ENCODE measurements around the gene TRAPPC2. TPM values are rescaled to one million over a fixed set of nuclear protein-coding genes. Genes with fewer than 3 reads are reported as not detected.

TRAPPC2 gene
- total RNA-seq, 1 donor from 2014 or later = 21.5 TPM

DNA sequence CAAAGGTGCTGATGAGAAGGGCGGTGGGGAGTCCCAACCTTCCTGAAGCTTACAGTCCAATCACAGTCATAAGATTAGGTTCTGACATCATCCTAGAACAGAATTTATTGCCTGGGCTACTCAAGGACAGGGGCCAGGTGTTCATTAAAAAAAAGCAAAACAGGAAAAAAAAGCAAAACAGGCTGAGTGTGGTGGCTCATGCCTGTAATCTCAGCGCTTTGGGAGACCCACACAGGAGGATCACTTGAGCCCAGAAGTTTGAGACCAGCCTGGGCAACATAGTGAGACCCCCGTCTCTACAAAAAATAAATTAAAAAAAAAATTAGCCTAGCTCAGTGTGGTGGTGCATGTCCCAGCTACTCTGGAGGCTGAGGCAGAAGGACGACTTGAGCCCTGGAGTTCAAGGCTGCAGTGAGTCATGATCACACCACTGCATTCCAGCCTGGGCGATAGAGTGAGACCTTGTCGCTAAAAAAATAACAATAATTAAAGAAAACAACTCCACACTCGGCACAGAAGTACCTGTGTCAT, 42.5 kb downstream of the TRAPPC2 start:
- H3K27ac Mint-ChIP-seq = peak overlapping the region; percentile 86
- H3K9me3 Mint-ChIP-seq = no peaks in the 10 kb centered on the region

GRCh38 chrX:13690836-13691235, 43.6 kb downstream of the TRAPPC2 start:
- H3K27ac Mint-ChIP-seq = peak overlapping the region; percentile 77
- no peak for DNase-seq (ENCODE audit: extremely low spot score, unreplicated experiment)
- peak overlapping the region; percentile 86 for H3K4me3 Mint-ChIP-seq
- peaks cover 5% of the 10 kb centered on the region for H3K36me3 Mint-ChIP-seq
- no peaks in the 10 kb centered on the region for H3K9me3 Mint-ChIP-seq
- no peak for TF ChIP-seq CTCF (conservative IDR thresholded peaks at IDR 0.05)
- H3K27me3 Mint-ChIP-seq = no peaks in the 10 kb centered on the region
- peaks cover 22% of the 10 kb centered on the region for H3K4me1 Mint-ChIP-seq (ENCODE audit: unreplicated experiment)

More for the DNA sequence above, 42.5 kb downstream of the TRAPPC2 start:
- no peak for DNase-seq (ENCODE audit: extremely low spot score, unreplicated experiment)
- no peak for TF ChIP-seq CTCF (conservative IDR thresholded peaks at IDR 0.05)
- no peaks in the 10 kb centered on the region for H3K27me3 Mint-ChIP-seq
- peaks cover 25% of the 10 kb centered on the region for H3K4me1 Mint-ChIP-seq (ENCODE audit: unreplicated experiment)
- H3K4me3 Mint-ChIP-seq = peak overlapping the region; percentile 23
- peaks cover 5% of the 10 kb centered on the region for H3K36me3 Mint-ChIP-seq

GRCh38 chrX:13689741-13690211, 44.6 kb downstream of the TRAPPC2 start:
- peaks cover 22% of the 10 kb centered on the region for H3K4me1 Mint-ChIP-seq (ENCODE audit: unreplicated experiment)
- no peaks in the 10 kb centered on the region for H3K36me3 Mint-ChIP-seq
- no peak for DNase-seq (ENCODE audit: extremely low spot score, unreplicated experiment)
- no peak for TF ChIP-seq CTCF (conservative IDR thresholded peaks at IDR 0.05)
- peak overlapping the region; percentile 86 for H3K4me3 Mint-ChIP-seq
- H3K9me3 Mint-ChIP-seq = no peaks in the 10 kb centered on the region
- H3K27ac Mint-ChIP-seq = peak overlapping the region; percentile 77
- no peaks in the 10 kb centered on the region for H3K27me3 Mint-ChIP-seq

DNA sequence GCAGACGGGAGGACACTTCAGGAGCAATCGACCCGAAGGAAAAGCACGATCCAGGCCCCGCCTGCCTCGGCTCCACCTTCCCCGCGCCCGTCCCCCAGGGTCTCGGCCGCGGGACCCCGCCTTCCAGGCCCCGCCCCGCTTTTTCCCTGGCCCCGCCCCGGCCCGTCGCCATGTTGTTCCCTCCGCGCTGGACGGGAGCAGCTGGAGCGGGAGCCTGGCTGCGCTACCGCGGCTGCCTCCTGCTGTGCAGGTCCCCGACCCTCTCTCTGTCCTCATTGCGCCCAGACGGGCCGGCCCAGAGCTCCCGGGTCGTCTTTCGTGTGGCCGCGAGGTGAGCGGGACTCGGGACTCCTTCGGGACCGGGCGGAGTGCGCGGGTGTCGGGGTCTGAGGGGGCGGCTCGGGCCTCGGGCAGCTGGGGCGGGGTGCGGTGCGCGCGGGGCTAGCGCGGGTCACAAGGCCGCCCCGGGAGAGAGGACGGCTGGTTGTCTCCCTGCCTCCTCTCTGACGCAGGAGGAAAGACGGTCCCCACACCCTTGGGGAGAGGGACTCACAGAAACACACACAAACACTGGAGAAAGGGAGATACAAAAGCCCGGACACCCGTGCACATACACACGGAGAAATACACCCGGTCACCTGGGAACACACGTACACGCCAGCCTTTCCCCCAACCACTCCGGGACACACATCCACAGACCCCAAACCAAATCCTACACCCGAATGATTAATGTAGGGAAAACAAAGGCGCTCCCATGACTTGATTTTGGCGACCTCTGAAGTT, 45.3 kb downstream of the TRAPPC2 start, which contains the start of gene RAB9A:
Gene RAB9A, plus strand, starts transcription at position 171 of the 783 bp plus-strand sequence. CDS start 19,619 bp downstream, outside the sequence.
- Mint-ChIP-seq H3K36me3 (no peaks in the 10 kb centered on the region), H3K27ac (peak within 1 kb of the TSS; percentile 77), H3K4me1 (ENCODE audit: unreplicated experiment) (peaks cover 22% of the 10 kb centered on the region), H3K27me3 (no peaks in the 10 kb centered on the region), H3K4me3 (peak within 1 kb of the TSS; percentile 86), H3K9me3 (no peaks in the 10 kb centered on the region)
- TF ChIP-seq CTCF (conservative IDR thresholded peaks at IDR 0.05) = no peak
- peak; percentile 88 for DNase-seq (ENCODE audit: extremely low spot score, unreplicated experiment)

- Mint-ChIP-seq H3K9me3 (no peaks in the 10 kb centered on the region), H3K4me1 (ENCODE audit: unreplicated experiment) (peaks cover 18% of the 10 kb centered on the region), H3K4me3 (peak overlapping the region; percentile 86), H3K36me3 (no peaks in the 10 kb centered on the region), H3K27me3 (no peaks in the 10 kb centered on the region), H3K27ac (peak overlapping the region; percentile 77)
- no peak for TF ChIP-seq CTCF (conservative IDR thresholded peaks at IDR 0.05)
- no peak for DNase-seq (ENCODE audit: extremely low spot score, unreplicated experiment)
These were observed 45.9 kb downstream of the TRAPPC2 start for GRCh38 chrX:13688384-13688957.

Measured in type B pancreatic cell (in vitro differentiated cells).